Gastroesophageal sphincter (tissue), 4 donors: ENCODE results near the gene SUPT3H. TPM values are rescaled to one million over a fixed set of nuclear protein-coding genes. Genes with fewer than 3 reads are reported as not detected.
"Not testable (repeated sequence)": the region's sequence is repeated elsewhere in the genome, so short reads cannot be mapped to it uniquely, and the experiment has no call there.

Source experiments
- ATAC-seq: fragments of 150-250 bp; one replicate; pipeline ENCODE4 v1.9.1; 2016; ENCODE audit warnings: mild to moderate bottlenecking, moderate library complexity
- H3K27ac ChIP-seq, 4 donors: fragments of 200-600 bp; sonication (generic) in 3 of 4; 1 replicate in 3 of 4; 2 replicates in 1 of 4; pipeline ENCODE4 v1.5.1; 2016 to 2019
- H3K27me3 ChIP-seq: fragments of 200-600 bp; sonication (generic); one replicate; pipeline ENCODE4 v1.5.1; 2019
- H3K36me3 ChIP-seq, 2 donors: fragments of 200-600 bp; sonication (generic); one replicate each; pipeline ENCODE4 v1.5.1; 2019; ENCODE audit warnings: control low read depth in 1 of 2
- H3K4me1 ChIP-seq, 3 donors: fragments of 200-600 bp; sonication (generic); 1 replicate in 2 of 3; 2 replicates in 1 of 3; pipeline ENCODE4 v1.5.1; 2016 to 2019; ENCODE audit warnings: control low read depth in 2 of 3
- H3K4me3 ChIP-seq, 2 donors: fragments of 200-600 bp; sonication (generic); one replicate each; pipeline ENCODE4 v1.5.1; 2019; ENCODE audit warnings: mild to moderate bottlenecking in 1 of 2, moderate library complexity in 1 of 2
- H3K9me3 ChIP-seq, 3 donors: fragments of 200-600 bp; sonication (generic); one replicate each; pipeline ENCODE4 v1.5.1; 2017 to 2019; ENCODE audit warnings: control low read depth in 2 of 3
- EP300 ChIP-seq: sonication (generic); formaldehyde crosslinking; IDR thresholded peaks from one replicate; pipeline ENCODE4 v1.6.1; 2017; ENCODE audit warnings: antibody characterized with exemption, mild to moderate bottlenecking
- POLR2A ChIP-seq, 2 donors: fragments of 450-650 bp; IDR thresholded peaks; one replicate each; pipeline ENCODE4 v1.6.1; 2017; ENCODE audit warnings: antibody characterized with exemption in 2 of 2, mild to moderate bottlenecking in 2 of 2, moderate library complexity in 1 of 2
- POLR2AphosphoS5 ChIP-seq: sonication (generic); formaldehyde crosslinking; IDR thresholded peaks from one replicate; pipeline ENCODE4 v1.6.1; 2017; ENCODE audit warnings: antibody characterized with exemption
- WGBS, 2 donors: methylation state at CpG; one replicate each; pipeline ENCODE4 v1.1.5; 2018; ENCODE audit warnings: low coverage in 1 of 2; 5-methylcytosine and 5-hydroxymethylcytosine counted together
- total RNA-seq, 4 donors: library from RNA; depleted of rRNA; stranded (reverse); fragments of >200 nt; gene quantifications; one replicate each; pipeline ENCODE4 v1.1.0, GENCODE V29; 2016
- TF ChIP-seq, protein P1 (sequence below), 4 experiments: fragments of 200-600 bp in 2 of 4; fragments of 450-650 bp in 2 of 4; sonication (generic) in 1 of 4; IDR thresholded peaks; one replicate each; pipeline ENCODE4 v1.5.1; 2017 to 2019; ENCODE audit warnings: antibody characterized with exemption in 4 of 4, mild to moderate bottlenecking in 2 of 4, moderate library complexity in 2 of 4

The SUPT3H gene
- total RNA-seq, 4 donors from 2014 or later, result 3.6 to 13.1 (median 7.6) TPM

DNA sequence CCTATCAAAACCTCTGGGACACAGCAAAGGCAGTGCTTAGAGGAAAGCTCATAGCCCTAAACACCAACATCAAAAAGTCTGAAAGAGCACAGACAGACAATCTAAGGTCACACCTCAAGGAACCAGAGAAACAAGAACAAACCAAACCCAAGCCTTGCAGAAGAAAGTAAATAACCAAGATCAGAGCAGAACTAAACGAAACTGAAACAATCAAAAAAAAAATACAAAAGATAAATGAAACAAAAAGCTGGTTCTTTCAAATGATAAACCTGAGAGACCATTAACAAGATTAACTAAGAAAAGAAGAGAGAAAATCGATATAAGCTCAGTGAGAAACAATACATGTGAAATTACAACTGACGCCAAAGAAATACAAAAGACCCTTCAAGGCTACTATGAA, 84.4 kb downstream of the SUPT3H start:
- 89 to 100% methylated on average over 1 to 3 of the region's 3 CpGs for WGBS, 2 donors
- ATAC-seq, result no peak

DNA sequence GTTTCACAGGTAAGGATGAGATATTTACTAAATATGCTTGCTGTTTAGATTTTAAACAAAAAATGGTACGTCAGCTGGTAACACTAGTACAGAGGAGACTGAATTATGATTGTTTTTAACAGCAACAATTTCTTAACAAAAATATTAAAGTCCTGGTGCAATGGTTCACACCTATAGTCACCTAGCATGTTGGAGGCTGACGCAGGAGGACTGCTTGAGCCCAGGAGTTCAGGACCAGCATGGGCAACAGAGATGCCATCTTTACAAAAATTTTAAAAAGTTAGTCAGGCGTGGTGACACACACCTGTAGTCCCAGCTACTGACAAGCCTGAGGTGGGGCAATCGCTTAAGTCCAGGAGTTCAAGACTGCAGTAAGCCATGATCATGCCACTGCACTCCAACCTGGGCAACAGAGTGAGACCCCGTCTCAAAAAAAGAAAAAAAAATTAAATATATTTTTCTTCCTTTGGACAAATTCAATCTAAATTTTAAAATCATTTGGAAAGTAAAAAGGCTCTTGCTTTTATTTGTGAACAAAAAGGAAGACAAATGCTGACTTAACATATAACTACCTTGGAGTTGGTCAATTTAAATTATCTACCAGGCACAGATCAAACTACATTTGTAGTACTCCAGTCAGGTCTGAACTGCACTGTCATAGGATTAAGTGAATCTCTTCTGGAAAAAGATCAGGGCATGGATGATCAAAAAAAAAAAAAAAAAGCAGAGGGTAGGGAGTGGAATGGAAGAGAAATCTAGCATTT, 87.8 kb downstream of the SUPT3H start:
- H3K27ac ChIP-seq, result no peak overlapping the region
- no peaks in the 10 kb centered on the region for H3K4me1 ChIP-seq
- no peak for ATAC-seq
- no peak for TF ChIP-seq POLR2A (IDR thresholded peaks at IDR 0.05)
- no peak for TF ChIP-seq POLR2AphosphoS5
- TF ChIP-seq, protein P1, sequence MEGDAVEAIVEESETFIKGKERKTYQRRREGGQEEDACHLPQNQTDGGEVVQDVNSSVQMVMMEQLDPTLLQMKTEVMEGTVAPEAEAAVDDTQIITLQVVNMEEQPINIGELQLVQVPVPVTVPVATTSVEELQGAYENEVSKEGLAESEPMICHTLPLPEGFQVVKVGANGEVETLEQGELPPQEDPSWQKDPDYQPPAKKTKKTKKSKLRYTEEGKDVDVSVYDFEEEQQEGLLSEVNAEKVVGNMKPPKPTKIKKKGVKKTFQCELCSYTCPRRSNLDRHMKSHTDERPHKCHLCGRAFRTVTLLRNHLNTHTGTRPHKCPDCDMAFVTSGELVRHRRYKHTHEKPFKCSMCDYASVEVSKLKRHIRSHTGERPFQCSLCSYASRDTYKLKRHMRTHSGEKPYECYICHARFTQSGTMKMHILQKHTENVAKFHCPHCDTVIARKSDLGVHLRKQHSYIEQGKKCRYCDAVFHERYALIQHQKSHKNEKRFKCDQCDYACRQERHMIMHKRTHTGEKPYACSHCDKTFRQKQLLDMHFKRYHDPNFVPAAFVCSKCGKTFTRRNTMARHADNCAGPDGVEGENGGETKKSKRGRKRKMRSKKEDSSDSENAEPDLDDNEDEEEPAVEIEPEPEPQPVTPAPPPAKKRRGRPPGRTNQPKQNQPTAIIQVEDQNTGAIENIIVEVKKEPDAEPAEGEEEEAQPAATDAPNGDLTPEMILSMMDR (IDR thresholded peaks at IDR 0.05), result no peak
- no peak for TF ChIP-seq EP300
- H3K9me3 ChIP-seq, result peaks cover 0 to 2% (median 0%) of the 10 kb centered on the region in 3 donors
- WGBS, 2 donors, result 94 to 95% methylated on average over 4 to 5 of the region's 5 CpGs
- H3K27me3 ChIP-seq, result no peaks in the 10 kb centered on the region
- no peaks in the 10 kb centered on the region for H3K36me3 ChIP-seq
- H3K4me3 ChIP-seq, result no peak overlapping the region

More for the DNA sequence above, 84.4 kb downstream of the SUPT3H start:
- Histone ChIP-seq H3K27ac (no peak overlapping the region), H3K9me3 (peaks cover 0 to 4% (median 0%) of the 10 kb centered on the region in 3 donors), H3K27me3 (no peaks in the 10 kb centered on the region), H3K4me3 (no peak overlapping the region), H3K36me3 (no peaks in the 10 kb centered on the region), H3K4me1 (no peaks in the 10 kb centered on the region)
- TF ChIP-seq, protein P1 (IDR thresholded peaks at IDR 0.05), result no peak
- TF ChIP-seq EP300, result no peak
- TF ChIP-seq POLR2A (IDR thresholded peaks at IDR 0.05), result no peak
- no peak for TF ChIP-seq POLR2AphosphoS5

DNA sequence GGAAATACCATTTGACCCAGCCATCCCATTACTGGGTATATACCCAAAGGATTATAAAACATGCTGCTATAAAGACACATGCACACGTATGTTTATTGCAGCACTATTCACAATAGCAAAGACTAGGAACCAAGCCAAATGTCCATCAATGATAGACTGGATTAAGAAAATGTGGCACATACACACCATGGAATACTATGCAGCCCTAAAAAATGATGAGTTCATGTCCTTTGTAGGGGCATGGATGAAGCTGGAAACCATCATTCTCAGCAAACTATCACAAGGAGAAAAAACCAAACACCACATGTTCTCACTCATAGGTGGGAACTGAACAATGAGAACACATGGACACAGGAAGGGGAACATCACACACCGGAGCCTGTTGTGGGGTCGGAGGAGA, 91.0 kb downstream of the SUPT3H start:
- H3K4me3 ChIP-seq, H3K36me3 ChIP-seq, H3K27ac ChIP-seq, H3K27me3 ChIP-seq, H3K9me3 ChIP-seq, H3K4me1 ChIP-seq, ATAC-seq: not testable (repeated sequence)
- WGBS, 2 donors, result 100% methylated on average over 1 to 3 of the region's 3 CpGs

DNA sequence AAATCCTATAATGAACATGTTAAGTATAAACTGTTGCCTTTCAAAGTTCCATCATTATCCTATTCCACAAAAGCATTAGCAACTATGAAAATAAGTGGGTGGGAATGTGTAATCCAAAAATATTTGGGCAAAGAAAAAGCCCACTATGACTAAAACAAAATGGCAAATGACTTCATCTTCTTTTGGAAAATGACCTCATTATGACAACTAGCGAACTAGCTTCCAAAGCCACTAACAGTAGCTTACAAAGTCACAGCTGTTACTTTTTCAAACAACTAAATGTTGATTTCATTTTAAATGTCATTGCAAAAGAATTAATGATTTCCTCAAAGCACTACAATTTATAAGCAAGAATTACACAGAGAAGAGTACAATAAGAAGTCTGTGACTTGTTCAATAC, 99.4 kb downstream of the SUPT3H start:
- H3K9me3 ChIP-seq, result peaks cover 0 to 5% (median 0%) of the 10 kb centered on the region in 3 donors
- H3K27ac ChIP-seq, result no peak overlapping the region
- H3K27me3 ChIP-seq, result no peaks in the 10 kb centered on the region
- ATAC-seq, result no peak
- 45 to 64% methylated on average over 1 of the region's 1 CpG for WGBS, 2 donors
- H3K4me1 ChIP-seq, result no peaks in the 10 kb centered on the region
- H3K36me3 ChIP-seq, result no peaks in the 10 kb centered on the region
- TF ChIP-seq POLR2AphosphoS5 (no peak), POLR2A (IDR thresholded peaks at IDR 0.05) (no peak), EP300 (no peak)
- TF ChIP-seq, protein P1 (IDR thresholded peaks at IDR 0.05), result no peak
- no peak overlapping the region for H3K4me3 ChIP-seq

DNA sequence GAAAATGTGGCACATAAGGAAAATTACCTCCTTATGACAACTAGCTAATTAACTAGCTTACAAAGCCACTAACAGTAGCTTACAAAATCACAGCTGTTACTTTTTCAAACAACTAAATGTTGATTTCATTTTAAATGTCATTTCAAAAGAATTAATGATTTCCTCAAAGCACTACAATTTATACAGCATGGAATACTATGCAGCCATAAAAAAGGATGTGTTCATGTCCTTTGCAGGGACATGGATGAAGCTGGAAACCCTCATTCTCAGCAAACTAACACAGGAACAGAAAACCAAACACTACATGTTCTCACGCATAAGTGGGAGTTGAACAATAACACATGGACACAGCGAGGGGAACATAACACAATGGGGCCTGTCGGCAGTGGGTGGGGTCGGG, 100.0 kb downstream of the SUPT3H start:
- not testable (repeated sequence) for H3K4me1 ChIP-seq, H3K36me3 ChIP-seq, ATAC-seq, H3K27ac ChIP-seq, H3K27me3 ChIP-seq, H3K9me3 ChIP-seq, H3K4me3 ChIP-seq
- whole genome bisulfite sequencing, 2 donors, result 64 to 91% methylated on average over 4 of the region's 4 CpGs

DNA sequence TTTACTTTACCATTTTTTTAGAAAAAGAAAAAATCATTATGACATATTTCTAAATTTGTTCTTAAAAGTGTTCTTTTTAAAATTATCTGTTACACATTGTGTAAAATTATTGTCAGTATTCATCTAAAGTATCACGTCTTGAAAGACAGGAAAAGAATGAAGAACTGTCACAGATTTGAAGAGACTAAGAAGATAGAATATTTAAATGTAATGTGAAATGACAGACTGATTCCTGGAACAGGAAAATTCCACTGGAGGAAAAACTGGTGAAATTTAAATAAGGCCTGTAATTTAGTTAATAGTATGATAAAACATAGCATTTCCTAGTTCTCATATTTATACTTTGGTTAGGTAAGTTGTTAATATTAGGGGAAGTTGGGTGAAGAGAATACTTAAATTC, 102.4 kb downstream of the SUPT3H start:
- 93 to 100% methylated on average over 1 of the region's 1 CpG for WGBS, 2 donors
- no peak overlapping the region for H3K4me3 ChIP-seq
- no peaks in the 10 kb centered on the region for H3K36me3 ChIP-seq
- no peaks in the 10 kb centered on the region for H3K9me3 ChIP-seq
- no peak overlapping the region for H3K27ac ChIP-seq
- ATAC-seq, result no peak
- H3K27me3 ChIP-seq, result no peaks in the 10 kb centered on the region
- TF ChIP-seq EP300 (no peak), POLR2A (IDR thresholded peaks at IDR 0.05) (no peak), POLR2AphosphoS5 (no peak)
- TF ChIP-seq, protein P1 (IDR thresholded peaks at IDR 0.05), result no peak
- no peaks in the 10 kb centered on the region for H3K4me1 ChIP-seq
